RPMI7951 (cell line): ENCODE measurements around the gene C19orf85. TPM values are rescaled to one million over a fixed set of nuclear protein-coding genes. Genes with fewer than 3 reads are reported as not detected.
"Not testable (repeated sequence)": the region's sequence is repeated elsewhere in the genome, so short reads cannot be mapped to it uniquely, and the experiment has no call there.

Experiments used
- DNase-seq: peaks from one replicate; pipeline ENCODE4 v3.0.0-alpha.2; 2012; ENCODE audit warnings: low read depth
- total RNA-seq: library from RNA; depleted of rRNA; stranded (reverse); fragments of >200 nt; shearing (Covaris generic); gene quantifications from 2 replicates; pipeline ENCODE4 v1.2.3, GENCODE V29; 2014

C19orf85 gene
- total RNA-seq, 1 experiment from 2014 or later: not detected

GRCh38 chr19:55441692-55442321 is 22.7 kb downstream of the C19orf85 start:
- no peak for DNase-seq

GRCh38 chr19:55441319-55441691 is 23.2 kb downstream of the C19orf85 start:
- no peak for DNase-seq

- DNase-seq: no peak
Measured at GRCh38 chr19:55440411-55441105, 24.0 kb downstream of the C19orf85 start.

GRCh38 chr19:55439052-55439451 is 25.5 kb downstream of the C19orf85 start:
- no peak for DNase-seq

GRCh38 chr19:55437410-55437809 is 27.1 kb downstream of the C19orf85 start:
- DNase-seq: peak; percentile 71

GRCh38 chr19:55436847-55437246 is 27.7 kb downstream of the C19orf85 start:
- no peak for DNase-seq

GRCh38 chr19:55435020-55435419 is 29.5 kb downstream of the C19orf85 start:
- DNase-seq: no peak

- no peak for DNase-seq
Measured at GRCh38 chr19:55434356-55434919, 30.1 kb downstream of the C19orf85 start.

- no peak for DNase-seq
Measured at GRCh38 chr19:55433292-55433691, 31.3 kb downstream of the C19orf85 start.

- DNase-seq: no peak
Measured at GRCh38 chr19:55432241-55432959, 32.2 kb downstream of the C19orf85 start.

GRCh38 chr19:55431183-55431582 is 33.4 kb downstream of the C19orf85 start:
- no peak for DNase-seq

GRCh38 chr19:55426042-55426441 is 38.5 kb downstream of the C19orf85 start:
- DNase-seq: no peak

- DNase-seq: no peak
Measured at GRCh38 chr19:55424518-55424917, 40.0 kb downstream of the C19orf85 start.

GRCh38 chr19:55423225-55424005 is 41.1 kb downstream of the C19orf85 start:
- no peak for DNase-seq

- not testable (repeated sequence) for DNase-seq
Measured at GRCh38 chr19:55421281-55421680, 43.3 kb downstream of the C19orf85 start.

GRCh38 chr19:55419624-55420236 is 44.8 kb downstream of the C19orf85 start:
- no peak for DNase-seq

- no peak for DNase-seq
Measured at GRCh38 chr19:55419103-55419502, 45.4 kb downstream of the C19orf85 start.

- peak; percentile 78 for DNase-seq
Measured at GRCh38 chr19:55418185-55418584, 46.4 kb downstream of the C19orf85 start.
